HL-60 (cell line): ENCODE measurements around the gene ARF1.
"Not testable (repeated sequence)": the region's sequence is repeated elsewhere in the genome, so short reads cannot be mapped to it uniquely, and the experiment has no call there.

Source experiments
- DNase-seq, 2 experiments: peaks; one replicate each; pipeline ENCODE4 v3.0.0-alpha.2; 2010 to 2020; ENCODE audit warnings: low read depth in 1 of 2, low spot score in 1 of 2
- H3K27ac ChIP-seq: fragments of 250-450 bp; sonication (Bioruptor Pico); replicated peaks from 2 replicates; pipeline ENCODE4 v1.5.1; 2020; ENCODE audit warnings: mild to moderate bottlenecking, moderate library complexity
- H3K27me3 ChIP-seq: fragments of 250-450 bp; sonication (Bioruptor Pico); 2 replicates; pipeline ENCODE4 v1.5.1; 2021; ENCODE audit warnings: mild to moderate bottlenecking, moderate library complexity; ENCODE audit not compliant: insufficient read depth, poor library complexity, severe bottlenecking
- H3K4me3 ChIP-seq: replicated peaks from 2 replicates; pipeline ENCODE4 v1.5.1; 2011; ENCODE audit warnings: mild to moderate bottlenecking, control low read depth, low read length; ENCODE audit not compliant: insufficient read depth
- GABPA ChIP-seq: IDR thresholded peaks from 2 replicates; pipeline ENCODE4 v1.6.1; 2012; ENCODE audit warnings: low read depth
- POLR2AphosphoS5 ChIP-seq: IDR thresholded peaks from 2 replicates; pipeline ENCODE4 v1.6.1; 2012; ENCODE audit warnings: low read depth
- SPI1 ChIP-seq: IDR thresholded peaks from 2 replicates; pipeline ENCODE4 v1.6.1; 2012; ENCODE audit warnings: low read depth, mild to moderate bottlenecking, borderline replicate concordance
- TF ChIP-seq, protein P1 (sequence below): IDR thresholded peaks from 2 replicates; pipeline ENCODE4 v1.6.1; 2012; ENCODE audit warnings: low read depth; ENCODE audit not compliant: insufficient replicate concordance
- TF ChIP-seq, protein P2 (sequence below): IDR thresholded peaks from one replicate; pipeline ENCODE4 v1.5.1; 2011; ENCODE audit warnings: low read length, control low read depth, inconsistent platforms; ENCODE audit not compliant: insufficient read depth

The ARF1 gene

GRCh38 chr1:228109962-228110488 lies 27.5 kb downstream of the ARF1 start:
- no peak for DNase-seq
- Histone ChIP-seq H3K27me3 (no peaks in the 10 kb centered on the region), H3K4me3 (peak overlapping the region; percentile 89), H3K27ac (peak overlapping the region; percentile 80; the same call in 1 of the 2 replicates)
- no peak for TF ChIP-seq GABPA
- no peak for TF ChIP-seq POLR2AphosphoS5

GRCh38 chr1:228110556-228110955 lies 28.0 kb downstream of the ARF1 start:
- TF ChIP-seq GABPA (no peak), POLR2AphosphoS5 (no peak), SPI1 (no peak)
- TF ChIP-seq, protein P1, sequence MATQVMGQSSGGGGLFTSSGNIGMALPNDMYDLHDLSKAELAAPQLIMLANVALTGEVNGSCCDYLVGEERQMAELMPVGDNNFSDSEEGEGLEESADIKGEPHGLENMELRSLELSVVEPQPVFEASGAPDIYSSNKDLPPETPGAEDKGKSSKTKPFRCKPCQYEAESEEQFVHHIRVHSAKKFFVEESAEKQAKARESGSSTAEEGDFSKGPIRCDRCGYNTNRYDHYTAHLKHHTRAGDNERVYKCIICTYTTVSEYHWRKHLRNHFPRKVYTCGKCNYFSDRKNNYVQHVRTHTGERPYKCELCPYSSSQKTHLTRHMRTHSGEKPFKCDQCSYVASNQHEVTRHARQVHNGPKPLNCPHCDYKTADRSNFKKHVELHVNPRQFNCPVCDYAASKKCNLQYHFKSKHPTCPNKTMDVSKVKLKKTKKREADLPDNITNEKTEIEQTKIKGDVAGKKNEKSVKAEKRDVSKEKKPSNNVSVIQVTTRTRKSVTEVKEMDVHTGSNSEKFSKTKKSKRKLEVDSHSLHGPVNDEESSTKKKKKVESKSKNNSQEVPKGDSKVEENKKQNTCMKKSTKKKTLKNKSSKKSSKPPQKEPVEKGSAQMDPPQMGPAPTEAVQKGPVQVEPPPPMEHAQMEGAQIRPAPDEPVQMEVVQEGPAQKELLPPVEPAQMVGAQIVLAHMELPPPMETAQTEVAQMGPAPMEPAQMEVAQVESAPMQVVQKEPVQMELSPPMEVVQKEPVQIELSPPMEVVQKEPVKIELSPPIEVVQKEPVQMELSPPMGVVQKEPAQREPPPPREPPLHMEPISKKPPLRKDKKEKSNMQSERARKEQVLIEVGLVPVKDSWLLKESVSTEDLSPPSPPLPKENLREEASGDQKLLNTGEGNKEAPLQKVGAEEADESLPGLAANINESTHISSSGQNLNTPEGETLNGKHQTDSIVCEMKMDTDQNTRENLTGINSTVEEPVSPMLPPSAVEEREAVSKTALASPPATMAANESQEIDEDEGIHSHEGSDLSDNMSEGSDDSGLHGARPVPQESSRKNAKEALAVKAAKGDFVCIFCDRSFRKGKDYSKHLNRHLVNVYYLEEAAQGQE, result no peak
- TF ChIP-seq, protein P2, sequence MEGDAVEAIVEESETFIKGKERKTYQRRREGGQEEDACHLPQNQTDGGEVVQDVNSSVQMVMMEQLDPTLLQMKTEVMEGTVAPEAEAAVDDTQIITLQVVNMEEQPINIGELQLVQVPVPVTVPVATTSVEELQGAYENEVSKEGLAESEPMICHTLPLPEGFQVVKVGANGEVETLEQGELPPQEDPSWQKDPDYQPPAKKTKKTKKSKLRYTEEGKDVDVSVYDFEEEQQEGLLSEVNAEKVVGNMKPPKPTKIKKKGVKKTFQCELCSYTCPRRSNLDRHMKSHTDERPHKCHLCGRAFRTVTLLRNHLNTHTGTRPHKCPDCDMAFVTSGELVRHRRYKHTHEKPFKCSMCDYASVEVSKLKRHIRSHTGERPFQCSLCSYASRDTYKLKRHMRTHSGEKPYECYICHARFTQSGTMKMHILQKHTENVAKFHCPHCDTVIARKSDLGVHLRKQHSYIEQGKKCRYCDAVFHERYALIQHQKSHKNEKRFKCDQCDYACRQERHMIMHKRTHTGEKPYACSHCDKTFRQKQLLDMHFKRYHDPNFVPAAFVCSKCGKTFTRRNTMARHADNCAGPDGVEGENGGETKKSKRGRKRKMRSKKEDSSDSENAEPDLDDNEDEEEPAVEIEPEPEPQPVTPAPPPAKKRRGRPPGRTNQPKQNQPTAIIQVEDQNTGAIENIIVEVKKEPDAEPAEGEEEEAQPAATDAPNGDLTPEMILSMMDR, result no peak
- Histone ChIP-seq H3K4me3 (no peak overlapping the region), H3K27ac (no peak overlapping the region), H3K27me3 (no peaks in the 10 kb centered on the region)
- DNase-seq, result no peak

DNA sequence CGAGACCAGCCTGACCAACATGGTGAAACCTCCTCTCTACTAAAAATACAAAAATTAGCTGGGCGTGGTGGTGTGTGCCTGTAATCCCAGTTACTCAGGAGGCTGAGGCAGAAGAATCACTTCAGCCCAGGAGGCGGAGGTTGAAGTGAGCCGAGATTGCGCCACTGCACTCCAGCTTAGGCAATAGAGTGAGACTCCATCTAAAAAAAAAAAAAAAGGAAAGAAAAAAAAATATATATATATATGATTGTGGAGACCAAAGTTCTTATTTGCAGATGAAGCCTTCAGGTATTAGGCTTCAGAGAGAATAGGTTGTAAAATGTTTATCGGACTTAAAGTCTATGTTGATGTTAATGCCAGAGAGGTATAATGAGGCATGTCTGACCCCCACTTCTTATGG lies 28.8 kb downstream of the ARF1 start:
- not testable (repeated sequence) for H3K27ac ChIP-seq, H3K27me3 ChIP-seq, DNase-seq, H3K4me3 ChIP-seq

GRCh38 chr1:228112167-228112566 lies 29.7 kb downstream of the ARF1 start:
- DNase-seq, result no peak
- TF ChIP-seq POLR2AphosphoS5, result no peak
- TF ChIP-seq SPI1, result no peak
- TF ChIP-seq, protein P2, result no peak
- TF ChIP-seq GABPA, result no peak
- TF ChIP-seq, protein P1, result no peak
- Histone ChIP-seq H3K27ac (no peak overlapping the region), H3K4me3 (no peak overlapping the region), H3K27me3 (no peaks in the 10 kb centered on the region)

DNA sequence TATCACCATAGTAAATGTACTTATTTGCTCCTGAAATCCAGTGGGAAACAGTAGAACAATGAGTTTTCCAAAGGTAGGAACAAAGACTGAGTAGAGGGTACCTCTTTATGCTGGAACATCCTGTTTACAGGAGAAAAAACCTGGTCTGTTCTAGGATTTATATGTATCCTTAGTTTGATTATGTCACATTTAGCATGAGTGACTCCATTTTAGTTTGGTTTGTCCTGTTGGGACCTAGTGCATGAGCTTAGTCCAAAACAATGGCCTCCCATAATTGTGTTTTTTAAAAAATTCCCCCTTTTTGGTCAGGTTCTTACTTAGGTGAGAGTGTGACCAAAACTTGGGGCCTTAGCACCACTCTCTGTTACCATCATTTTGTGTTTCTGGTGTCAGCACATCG lies 30.1 kb downstream of the ARF1 start:
- no peak overlapping the region for H3K27ac ChIP-seq
- DNase-seq, result no peak

More for the DNA sequence above, 30.1 kb downstream of the ARF1 start:
- TF ChIP-seq, protein P2, result no peak
- no peak for TF ChIP-seq GABPA
- TF ChIP-seq, protein P1, result no peak
- TF ChIP-seq SPI1, result no peak
- no peak for TF ChIP-seq POLR2AphosphoS5
- H3K4me3 ChIP-seq, result no peak overlapping the region
- H3K27me3 ChIP-seq, result no peaks in the 10 kb centered on the region
